ENCODE data around the gene PODNL1. TPM values are rescaled to one million over a fixed set of nuclear protein-coding genes. Genes with fewer than 3 reads are reported as not detected.

PODNL1 gene
- total and polyA plus RNA-seq, 8 donors, result 0.92 to 3.4 (median 1.3) TPM; not detected in 5

DNA sequence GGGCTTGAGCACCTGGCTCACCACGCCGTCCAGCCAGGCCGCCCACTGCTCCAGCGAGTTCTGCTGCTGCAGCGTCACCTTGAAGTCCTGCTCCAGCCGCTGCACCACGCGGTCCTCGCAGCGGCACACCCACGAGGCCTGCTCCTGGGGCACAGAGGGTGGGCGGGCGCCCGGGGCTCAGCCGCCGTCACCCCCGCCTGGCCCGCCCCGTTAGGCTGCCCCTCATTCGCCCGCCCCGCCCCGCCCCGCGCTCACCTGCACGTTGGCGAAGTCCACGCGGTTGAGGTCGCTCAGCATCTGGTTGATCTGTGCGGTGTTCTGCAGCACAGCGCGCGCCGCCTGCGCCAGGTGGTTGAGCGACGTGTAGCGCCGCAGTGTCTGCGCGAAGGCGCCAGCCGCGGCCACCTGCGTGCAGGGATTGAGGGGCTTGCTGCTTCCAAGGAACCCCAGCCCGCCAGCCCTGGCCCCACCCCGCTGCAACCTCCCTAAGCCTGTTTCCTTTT is 25.4 kb upstream of the PODNL1 start:
- Histone ChIP-seq H3K27me3 (no peaks in the 10 kb centered on the region), H3K27ac (no peak overlapping the region), H3K9me3 (no peaks in the 10 kb centered on the region), H3K36me3 (peaks cover 67 to 100% (median 99%) of the 10 kb centered on the region in 4 donors), H3K4me3 (no peak overlapping the region), H3K4me1 (peaks cover 0 to 11% (median 2%) of the 10 kb centered on the region in 4 donors)
- 89 to 93% (median 91%) methylated on average over 19 to 48 of the region's 48 CpGs for WGBS, 5 donors
- no peak for DNase-seq
- TF ChIP-seq EP300 (IDR thresholded peaks at IDR 0.05), result no peak
- TF ChIP-seq, protein P1, sequence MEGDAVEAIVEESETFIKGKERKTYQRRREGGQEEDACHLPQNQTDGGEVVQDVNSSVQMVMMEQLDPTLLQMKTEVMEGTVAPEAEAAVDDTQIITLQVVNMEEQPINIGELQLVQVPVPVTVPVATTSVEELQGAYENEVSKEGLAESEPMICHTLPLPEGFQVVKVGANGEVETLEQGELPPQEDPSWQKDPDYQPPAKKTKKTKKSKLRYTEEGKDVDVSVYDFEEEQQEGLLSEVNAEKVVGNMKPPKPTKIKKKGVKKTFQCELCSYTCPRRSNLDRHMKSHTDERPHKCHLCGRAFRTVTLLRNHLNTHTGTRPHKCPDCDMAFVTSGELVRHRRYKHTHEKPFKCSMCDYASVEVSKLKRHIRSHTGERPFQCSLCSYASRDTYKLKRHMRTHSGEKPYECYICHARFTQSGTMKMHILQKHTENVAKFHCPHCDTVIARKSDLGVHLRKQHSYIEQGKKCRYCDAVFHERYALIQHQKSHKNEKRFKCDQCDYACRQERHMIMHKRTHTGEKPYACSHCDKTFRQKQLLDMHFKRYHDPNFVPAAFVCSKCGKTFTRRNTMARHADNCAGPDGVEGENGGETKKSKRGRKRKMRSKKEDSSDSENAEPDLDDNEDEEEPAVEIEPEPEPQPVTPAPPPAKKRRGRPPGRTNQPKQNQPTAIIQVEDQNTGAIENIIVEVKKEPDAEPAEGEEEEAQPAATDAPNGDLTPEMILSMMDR (IDR thresholded peaks at IDR 0.05), result no peak
- no peak for TF ChIP-seq POLR2A (IDR thresholded peaks at IDR 0.05)
- TF ChIP-seq POLR2AphosphoS5 (IDR thresholded peaks at IDR 0.05), result no peak
- intact Hi-C loops (cut with DNase I; ENCODE audit: low total_unique reads), result no loop called here

DNA sequence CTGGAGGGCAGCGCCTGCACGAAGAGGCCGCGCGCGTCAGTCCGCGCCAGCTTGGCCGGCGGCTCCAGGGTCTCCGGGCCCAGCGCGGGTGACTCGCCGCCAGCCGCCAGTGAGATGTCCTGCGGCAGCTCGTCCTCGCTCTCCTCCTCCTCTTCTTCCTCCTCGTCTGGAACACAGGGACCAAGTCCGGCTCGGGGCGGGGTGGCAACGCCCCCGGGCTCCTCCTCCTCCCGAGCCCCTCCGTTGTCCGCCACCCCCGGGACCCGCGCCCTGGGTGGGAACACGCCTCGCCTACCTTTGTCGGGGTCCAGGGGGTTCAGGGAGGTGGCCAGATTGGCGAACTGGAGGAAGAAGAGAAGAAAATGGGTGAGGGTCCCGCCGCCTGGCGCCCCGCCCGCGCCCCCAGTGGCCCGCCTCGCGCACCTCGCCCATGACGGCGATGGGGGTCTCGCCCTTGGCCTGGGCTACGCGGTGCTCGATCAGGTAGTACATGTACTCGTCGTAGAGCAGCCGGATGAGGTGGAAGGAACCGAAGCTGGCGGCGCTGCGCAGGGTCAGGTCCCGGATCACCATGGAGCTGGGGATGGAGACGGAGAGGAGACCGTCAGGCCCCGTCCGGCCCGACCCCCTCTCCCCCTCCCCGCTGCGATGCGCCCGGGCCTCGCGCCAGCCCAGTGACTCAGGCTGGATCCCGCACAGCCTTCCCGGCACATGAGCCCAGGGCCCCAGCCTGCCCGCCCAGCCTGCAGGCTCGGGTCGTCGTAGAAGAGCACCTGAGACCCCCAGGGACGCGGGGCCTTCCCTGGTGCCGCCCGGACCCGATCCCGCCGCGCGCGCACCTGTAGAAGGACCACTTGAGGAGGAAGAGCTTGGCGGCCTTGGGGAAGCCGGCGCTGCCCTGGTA is 24.7 kb upstream of the PODNL1 start:
- Histone ChIP-seq H3K36me3 (peaks cover 63 to 100% (median 99%) of the 10 kb centered on the region in 4 donors), H3K27ac (peak overlapping the region in 2 of 5 donors; percentile 22 to 35), H3K4me1 (peaks cover 0 to 11% (median 2%) of the 10 kb centered on the region in 4 donors), H3K27me3 (no peaks in the 10 kb centered on the region), H3K4me3 (peak overlapping the region; percentile 31 to 37 (median 31)), H3K9me3 (no peaks in the 10 kb centered on the region)
- peak in 1 of 2 donors; percentile 84 for DNase-seq
- intact Hi-C loops (cut with DNase I; ENCODE audit: low total_unique reads), result no loop called here
- WGBS, 5 donors, result 62 to 81% (median 78%) methylated on average over 53 to 89 of the region's 89 CpGs
- TF ChIP-seq POLR2A (IDR thresholded peaks at IDR 0.05) (no peak), EP300 (IDR thresholded peaks at IDR 0.05) (no peak), POLR2AphosphoS5 (IDR thresholded peaks at IDR 0.05) (no peak)
- TF ChIP-seq, protein P1 (IDR thresholded peaks at IDR 0.05), result no peak

DNA sequence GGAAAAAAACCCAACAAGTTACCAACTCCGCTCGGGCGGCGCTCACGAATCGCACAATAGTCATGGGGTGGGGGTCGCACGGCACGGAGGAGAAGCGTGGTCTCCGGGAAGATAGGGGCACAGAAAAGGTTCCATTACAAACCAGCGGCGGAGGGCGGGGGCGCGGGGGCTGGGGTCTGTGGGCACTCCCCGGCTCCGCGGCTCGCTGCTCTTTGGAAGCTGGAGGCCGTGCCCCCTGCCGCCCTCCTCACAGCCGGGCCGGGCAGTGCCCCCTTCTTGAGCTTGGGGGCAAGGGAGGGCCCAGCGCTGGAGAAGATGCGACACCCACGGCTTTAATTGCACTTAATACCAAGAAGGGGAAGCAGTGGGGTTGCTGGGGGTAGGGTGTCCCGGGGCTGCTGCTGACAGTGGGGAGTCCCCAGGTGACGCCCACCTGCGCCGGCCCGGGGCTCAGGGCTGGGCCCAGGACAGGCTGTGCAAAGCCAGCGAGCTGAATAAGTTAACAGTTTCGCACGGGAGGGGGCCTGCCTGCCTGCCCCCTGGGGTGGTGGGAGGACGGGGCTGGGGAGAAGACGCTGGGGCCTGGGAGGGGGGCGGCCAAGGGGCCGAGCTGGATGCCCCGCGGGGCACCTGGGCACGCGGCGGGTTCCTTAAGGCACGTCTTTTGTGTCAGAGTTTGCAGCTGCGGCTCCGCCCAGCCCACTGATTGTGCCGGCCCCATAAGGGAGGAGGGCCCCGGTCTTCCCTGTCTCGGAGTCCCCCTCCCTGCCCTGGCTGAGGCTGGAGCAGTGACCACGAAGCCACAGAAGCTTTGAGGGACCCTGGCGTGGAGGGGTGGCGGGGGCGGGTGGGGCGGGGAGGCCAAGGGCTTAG is 23.8 kb upstream of the PODNL1 start:
- peaks cover 62 to 100% (median 99%) of the 10 kb centered on the region in 4 donors for H3K36me3 ChIP-seq
- peak overlapping the region in 1 of 5 donors; percentile 35 for H3K27ac ChIP-seq
- H3K4me1 ChIP-seq, result peaks cover 0 to 11% (median 2%) of the 10 kb centered on the region in 4 donors
- peak overlapping the region; percentile 31 to 37 (median 31) for H3K4me3 ChIP-seq
- WGBS, 5 donors, result 67 to 80% (median 76%) methylated on average over 46 to 55 of the region's 55 CpGs
- intact Hi-C loops (cut with DNase I; ENCODE audit: low total_unique reads), result no loop called here
- no peaks in the 10 kb centered on the region for H3K27me3 ChIP-seq
- DNase-seq, result peak in 1 of 2 donors; percentile 78
- H3K9me3 ChIP-seq, result no peaks in the 10 kb centered on the region
- TF ChIP-seq, protein P1 (IDR thresholded peaks at IDR 0.05), result no peak
- TF ChIP-seq POLR2A (IDR thresholded peaks at IDR 0.05) (no peak), EP300 (IDR thresholded peaks at IDR 0.05) (no peak), POLR2AphosphoS5 (IDR thresholded peaks at IDR 0.05) (no peak)
